Lower lobe of right lung (tissue), 2 donors: Measurements from ENCODE around the gene ISM1. TPM values are rescaled to one million over a fixed set of nuclear protein-coding genes. Genes with fewer than 3 reads are reported as not detected.
A peak's percentile ranks its signal among the peaks of the same experiment; 100 is the strongest.

Experiments
- ATAC-seq, 2 donors: fragments of 200-7000 bp; cut with Tn5 transposase; one replicate each; pipeline ENCODE4 v1.9.1; 2020 to 2022; ENCODE audit warnings: mild to moderate bottlenecking in 2 of 2, moderate library complexity in 2 of 2
- DNase-seq: peaks from one replicate; pipeline ENCODE4 v3.0.0-alpha.2; 2020
- H3K27ac ChIP-seq: fragments of 200-600 bp; one replicate; pipeline ENCODE4 v1.8.0; 2022
- H3K27me3 ChIP-seq: fragments of 200-600 bp; one replicate; pipeline ENCODE4 v1.8.0; 2022; ENCODE audit warnings: low read depth
- H3K36me3 ChIP-seq: fragments of 200-600 bp; one replicate; pipeline ENCODE4 v1.8.0; 2022; ENCODE audit warnings: mild to moderate bottlenecking
- H3K4me1 ChIP-seq: fragments of 200-600 bp; one replicate; pipeline ENCODE4 v1.8.0; 2022
- H3K4me3 ChIP-seq: fragments of 200-600 bp; one replicate; pipeline ENCODE4 v1.8.0; 2022; ENCODE audit warnings: mild to moderate bottlenecking
- H3K9me3 ChIP-seq: fragments of 200-600 bp; one replicate; pipeline ENCODE4 v1.8.0; 2022
- intact Hi-C: fragments of 100-400 bp; cut with DNase I; formaldehyde crosslinking; loops from one replicate; pipeline ENCODE4 v1.11.0; 2022
- total RNA-seq: library from RNA; stranded (reverse); fragmentation: NEBNext Ultra II Directional; extraction: Animal tissue kit (Norgen Biotek cat#: 25700); gene quantifications from one replicate; pipeline ENCODE4 v1.2.1, GENCODE V29; 2021
- TF ChIP-seq, protein P1 (sequence below): fragments of 200-600 bp; IDR thresholded peaks from one replicate; pipeline ENCODE4 v1.8.0; 2022; ENCODE audit warnings: antibody characterized with exemption, mild to moderate bottlenecking
- donor health status: DM: no; HTN: yes; CAD: no; lungs with severe emphysema.

ISM1 gene
- total RNA-seq, 1 donor from 2014 or later, result 8.4 TPM

DNA sequence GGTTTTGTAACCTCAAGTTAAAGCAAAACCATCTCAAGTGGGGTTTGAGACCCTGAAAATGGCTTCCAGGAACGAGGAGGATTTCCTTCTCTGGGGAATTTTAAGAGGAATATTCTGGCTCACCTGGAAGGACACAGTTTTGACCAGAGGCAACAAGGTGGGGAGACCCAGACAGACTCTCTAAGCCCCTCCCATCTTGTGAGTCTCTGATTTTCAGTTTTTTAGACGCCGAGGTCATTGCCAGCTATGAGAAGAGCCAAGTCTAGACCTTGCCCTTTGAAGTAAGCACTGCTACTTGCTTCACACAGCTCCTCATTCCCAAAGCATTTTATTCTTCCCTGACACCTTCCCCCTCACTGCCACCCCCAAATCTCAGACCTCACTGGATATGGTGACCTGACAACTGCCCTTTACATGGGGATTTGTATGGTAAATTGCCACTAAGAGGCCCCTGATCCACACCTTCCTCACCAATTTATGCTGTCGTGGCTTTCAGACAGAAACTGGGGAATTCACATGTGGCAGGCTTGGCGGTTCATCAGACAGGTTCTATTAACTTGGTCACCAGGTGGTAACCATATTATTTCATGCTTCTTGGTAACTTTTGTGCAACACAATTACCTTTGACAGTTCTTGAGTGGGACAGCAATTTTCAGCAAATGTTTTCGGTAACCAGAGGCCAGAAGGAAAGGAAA, 116.2 kb downstream of the ISM1 start:
- intact Hi-C loops, result no loop called here
- no peak for ATAC-seq
- no peaks in the 10 kb centered on the region for H3K36me3 ChIP-seq

DNA sequence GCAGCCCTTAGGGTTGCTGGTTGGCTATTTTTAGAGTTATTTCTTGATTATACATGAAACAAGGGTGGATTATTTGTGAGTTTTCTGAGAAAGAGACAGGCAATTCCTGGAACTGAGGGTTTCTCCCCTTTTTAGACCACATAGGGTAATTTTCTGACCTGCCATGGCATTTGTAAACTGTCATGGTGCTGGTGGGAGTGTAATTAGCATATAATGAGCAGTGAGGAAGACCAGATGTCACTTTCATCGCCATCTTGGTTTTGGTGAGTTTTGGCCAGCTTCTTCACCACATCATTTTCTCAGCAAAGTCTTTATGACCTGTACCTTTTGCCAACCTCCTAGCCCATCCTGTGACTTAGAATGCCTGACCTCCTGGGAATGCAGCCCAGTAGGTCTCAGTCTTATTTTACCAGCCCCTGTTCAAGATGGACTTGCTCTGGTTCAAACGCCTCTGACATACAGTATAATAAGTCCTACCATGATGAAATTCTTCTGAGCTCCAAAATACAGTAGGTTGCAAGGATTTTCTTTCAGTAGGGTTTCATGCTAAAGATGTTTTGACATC, 117.1 kb downstream of the ISM1 start:
- intact Hi-C loops, result no loop called here
- no peak overlapping the region for H3K27ac ChIP-seq
- peaks cover 11% of the 10 kb centered on the region for H3K4me1 ChIP-seq
- no peaks in the 10 kb centered on the region for H3K9me3 ChIP-seq
- H3K4me3 ChIP-seq, result no peak overlapping the region
- no peaks in the 10 kb centered on the region for H3K27me3 ChIP-seq
- ATAC-seq (no peak), DNase-seq (no peak)
- no peaks in the 10 kb centered on the region for H3K36me3 ChIP-seq
- TF ChIP-seq, protein P1, sequence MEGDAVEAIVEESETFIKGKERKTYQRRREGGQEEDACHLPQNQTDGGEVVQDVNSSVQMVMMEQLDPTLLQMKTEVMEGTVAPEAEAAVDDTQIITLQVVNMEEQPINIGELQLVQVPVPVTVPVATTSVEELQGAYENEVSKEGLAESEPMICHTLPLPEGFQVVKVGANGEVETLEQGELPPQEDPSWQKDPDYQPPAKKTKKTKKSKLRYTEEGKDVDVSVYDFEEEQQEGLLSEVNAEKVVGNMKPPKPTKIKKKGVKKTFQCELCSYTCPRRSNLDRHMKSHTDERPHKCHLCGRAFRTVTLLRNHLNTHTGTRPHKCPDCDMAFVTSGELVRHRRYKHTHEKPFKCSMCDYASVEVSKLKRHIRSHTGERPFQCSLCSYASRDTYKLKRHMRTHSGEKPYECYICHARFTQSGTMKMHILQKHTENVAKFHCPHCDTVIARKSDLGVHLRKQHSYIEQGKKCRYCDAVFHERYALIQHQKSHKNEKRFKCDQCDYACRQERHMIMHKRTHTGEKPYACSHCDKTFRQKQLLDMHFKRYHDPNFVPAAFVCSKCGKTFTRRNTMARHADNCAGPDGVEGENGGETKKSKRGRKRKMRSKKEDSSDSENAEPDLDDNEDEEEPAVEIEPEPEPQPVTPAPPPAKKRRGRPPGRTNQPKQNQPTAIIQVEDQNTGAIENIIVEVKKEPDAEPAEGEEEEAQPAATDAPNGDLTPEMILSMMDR, result no peak

More for the DNA sequence above, 116.2 kb downstream of the ISM1 start:
- peaks cover 11% of the 10 kb centered on the region for H3K4me1 ChIP-seq
- TF ChIP-seq, protein P1, result no peak
- no peak for DNase-seq
- no peaks in the 10 kb centered on the region for H3K9me3 ChIP-seq
- no peaks in the 10 kb centered on the region for H3K27me3 ChIP-seq
- no peak overlapping the region for H3K27ac ChIP-seq
- no peak overlapping the region for H3K4me3 ChIP-seq

DNA sequence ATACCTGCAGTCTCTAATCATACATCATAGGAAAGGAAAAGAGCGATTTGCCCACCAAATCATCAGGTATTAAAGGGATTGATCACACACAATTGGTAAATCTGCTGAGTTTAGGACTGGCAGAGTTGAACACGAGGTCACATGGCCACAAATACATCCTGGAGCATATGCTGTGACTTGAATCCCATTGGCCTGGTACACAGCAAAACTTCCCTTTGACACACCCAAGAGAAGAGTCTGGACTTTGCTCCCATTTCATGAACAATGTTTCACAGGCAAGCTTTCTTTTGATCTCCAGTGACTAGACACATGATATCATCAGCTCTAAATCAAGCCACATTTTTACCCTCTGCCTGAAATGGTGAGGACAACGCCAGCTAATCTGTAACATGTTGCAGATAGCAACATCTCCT, 117.9 kb downstream of the ISM1 start:
- no peak overlapping the region for H3K4me3 ChIP-seq
- H3K27me3 ChIP-seq, result no peaks in the 10 kb centered on the region
- DNase-seq (no peak), ATAC-seq (no peak)
- H3K9me3 ChIP-seq, result no peaks in the 10 kb centered on the region
- H3K27ac ChIP-seq, result no peak overlapping the region
- TF ChIP-seq, protein P1, result no peak
- no peaks in the 10 kb centered on the region for H3K36me3 ChIP-seq
- intact Hi-C loops, result no loop called here
- H3K4me1 ChIP-seq, result peaks cover 11% of the 10 kb centered on the region

DNA sequence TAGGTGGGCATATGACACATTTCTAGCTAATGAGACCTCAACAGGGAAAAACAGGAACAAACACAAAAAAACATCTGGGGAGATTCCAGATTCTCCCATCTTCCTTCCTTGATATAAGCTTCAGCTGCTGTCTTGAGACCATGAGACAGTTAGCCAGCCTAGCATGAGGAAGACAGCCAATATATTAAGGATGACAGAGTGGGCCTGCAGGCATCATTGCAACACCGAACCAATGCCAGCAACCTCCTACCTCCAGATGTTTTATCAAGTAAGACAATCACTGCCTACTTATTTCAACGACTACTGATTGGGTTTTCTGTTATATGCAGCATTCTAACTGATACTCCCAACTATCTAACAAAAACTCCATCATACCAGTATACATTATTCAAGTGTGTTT, 119.0 kb downstream of the ISM1 start:
- Histone ChIP-seq H3K4me3 (no peak overlapping the region), H3K4me1 (peaks cover 11% of the 10 kb centered on the region), H3K9me3 (no peaks in the 10 kb centered on the region), H3K36me3 (no peaks in the 10 kb centered on the region), H3K27ac (no peak overlapping the region), H3K27me3 (no peaks in the 10 kb centered on the region)
- ATAC-seq (no peak), DNase-seq (no peak)
- intact Hi-C loops, result no loop called here
- TF ChIP-seq, protein P1, result no peak

DNA sequence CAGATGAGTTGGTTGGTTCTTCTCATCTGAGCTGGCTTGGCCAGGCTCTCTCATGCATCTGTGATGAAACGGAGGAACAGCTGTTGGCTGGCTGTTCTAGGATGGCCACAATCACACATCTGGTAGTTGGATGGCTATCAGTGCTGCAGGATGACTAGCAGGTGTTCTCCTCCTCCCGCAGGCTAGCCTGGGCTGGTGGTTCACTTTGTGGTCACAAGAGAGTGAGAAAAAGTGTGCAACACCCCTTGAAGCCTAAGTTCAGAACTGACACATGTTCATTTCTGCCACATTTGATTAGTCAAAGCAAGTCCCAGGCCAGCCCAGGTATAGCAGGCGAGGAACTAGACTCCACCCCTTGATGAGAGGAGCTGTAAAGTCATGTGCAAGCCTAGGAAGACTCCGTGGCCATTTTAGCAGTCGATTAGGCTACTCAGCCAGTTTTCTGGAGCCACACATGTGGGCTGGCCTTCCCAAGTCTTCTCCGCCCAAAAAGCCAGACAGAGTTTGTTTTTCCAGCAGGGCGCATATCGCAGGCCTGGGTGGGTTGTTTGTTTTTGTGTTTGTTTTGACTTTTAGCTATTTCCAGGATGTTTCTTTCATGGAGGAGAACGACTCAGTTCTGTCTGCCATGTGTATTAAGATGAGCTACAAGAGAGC, 120.8 kb downstream of the ISM1 start:
- Histone ChIP-seq H3K4me3 (no peak overlapping the region), H3K36me3 (no peaks in the 10 kb centered on the region), H3K9me3 (no peaks in the 10 kb centered on the region), H3K27me3 (no peaks in the 10 kb centered on the region), H3K27ac (peak overlapping the region; percentile 81), H3K4me1 (peaks cover 11% of the 10 kb centered on the region)
- DNase-seq (no peak), ATAC-seq (peak; percentile 6 to 10)
- TF ChIP-seq, protein P1, result no peak
- intact Hi-C loops, result no loop called here
